ENCODE measurements around the gene CRACDL. TPM values are rescaled to one million over a fixed set of nuclear protein-coding genes. Genes with fewer than 3 reads are reported as not detected.

Gene CRACDL
- total and polyA plus RNA-seq, 2 of the 13 experiments (the other 11 are each of a cell fraction or from before 2014, with no cell fraction given) = 0.15 to 0.26 TPM

GRCh38 chr2:98868548-98869271, 67.3 kb downstream of the CRACDL start (continued):
- 0 out of 2 replicates have a peak, but pooled peaks have one; percentile 20 for TF ChIP-seq UBTF (CRISPR knock-in tag; IDR thresholded peaks at IDR 0.05)
- TF ChIP-seq KDM6A (CRISPR knock-in tag; IDR thresholded peaks at IDR 0.05; ENCODE audit: low read depth) = 0 out of 2 replicates have a peak, but pooled peaks have one; percentile 32
- peak; percentile 31; the same call in 1 of the 2 replicates for TF ChIP-seq ZNF687 (CRISPR knock-in tag; IDR thresholded peaks at IDR 0.05)
- peak; percentile 62; the same call in 1 of the 2 replicates for TF ChIP-seq SALL1 (CRISPR knock-in tag; IDR thresholded peaks at IDR 0.05)
- TF ChIP-seq ZNF552 (CRISPR knock-in tag; IDR thresholded peaks at IDR 0.05; ENCODE audit: borderline replicate concordance) = no peak
- TF ChIP-seq ZNF547 (CRISPR knock-in tag; IDR thresholded peaks at IDR 0.05) = no peak
- TF ChIP-seq THAP8 (CRISPR knock-in tag; IDR thresholded peaks at IDR 0.05; ENCODE audit: borderline replicate concordance) = no peak
- TF ChIP-seq FOXK1 (CRISPR knock-in tag; IDR thresholded peaks at IDR 0.05; ENCODE audit: borderline replicate concordance, low read depth) = peak; percentile 57; the same call in 1 of the 2 replicates
- TF ChIP-seq KIAA2018 (CRISPR knock-in tag; IDR thresholded peaks at IDR 0.05; ENCODE audit: borderline replicate concordance) = no peak
- no peak for TF ChIP-seq ZNF235 (CRISPR knock-in tag; IDR thresholded peaks at IDR 0.05; ENCODE audit: borderline replicate concordance)
- no peak for TF ChIP-seq ZNF629 (CRISPR knock-in tag; conservative IDR thresholded peaks at IDR 0.05)
- peak; percentile 87 for TF ChIP-seq ZNF644 (CRISPR knock-in tag; IDR thresholded peaks at IDR 0.05; ENCODE audit: low read depth)
- TF ChIP-seq ZNF383 (CRISPR knock-in tag; IDR thresholded peaks at IDR 0.05; ENCODE audit: borderline replicate concordance) = no peak
